Body of pancreas (tissue), 4 donors: Measurements from ENCODE around the gene ARF3. TPM values are rescaled to one million over a fixed set of nuclear protein-coding genes. Genes with fewer than 3 reads are reported as not detected.

Source experiments
- ATAC-seq: fragments of 150-250 bp; one replicate; pipeline ENCODE4 v1.9.1; 2016
- DNase-seq, 4 donors: peaks; one replicate each; pipeline ENCODE4 v3.0.0-alpha.2; 2019
- H3K27ac ChIP-seq, 4 donors: fragments of 200-600 bp; sonication (generic); 1 replicate in 3 of 4; 2 replicates in 1 of 4; pipeline versions ENCODE4 v1.5.1 to v1.6.1; 2016 to 2019; ENCODE audit warnings: mild to moderate bottlenecking in 1 of 4, mixed read lengths in 1 of 4, moderate library complexity in 1 of 4
- H3K27me3 ChIP-seq, 2 donors: fragments of 200-600 bp; sonication (generic); one replicate each; pipeline ENCODE4 v1.6.0; 2016; ENCODE audit warnings: mild to moderate bottlenecking in 1 of 2
- H3K36me3 ChIP-seq, 2 donors: fragments of 200-600 bp; sonication (generic); replicated peaks in 1 of 2; 2 replicates each; pipeline ENCODE4 v1.5.1; 2016; ENCODE audit warnings: low read depth in 2 of 2; ENCODE audit not compliant: insufficient read depth in 1 of 2
- H3K4me1 ChIP-seq: fragments of 200-600 bp; sonication (generic); one replicate; pipeline ENCODE4 v1.6.0; 2016
- H3K4me3 ChIP-seq, 2 donors: fragments of 200-600 bp; sonication (generic); 1 replicate in 1 of 2; 2 replicates in 1 of 2; pipeline ENCODE4 v1.5.1; 2016 to 2019
- H3K9me3 ChIP-seq, 3 donors: fragments of 200-600 bp; sonication (generic); 1 replicate in 2 of 3; 2 replicates in 1 of 3; pipeline ENCODE4 v1.5.1; 2016
- CTCF ChIP-seq, 7 experiments: fragments of 450-650 bp in 4 of 7; fragments of 200-600 bp in 3 of 7; sonication (generic) in 3 of 7; IDR thresholded peaks; one replicate each; pipeline ENCODE4 v1.5.1; 2016 to 2019; ENCODE audit warnings: antibody characterized with exemption in 7 of 7
- POLR2A ChIP-seq, 3 donors: fragments of 450-650 bp; IDR thresholded peaks; one replicate each; pipeline ENCODE4 v1.6.1; 2016; ENCODE audit warnings: antibody characterized with exemption in 3 of 3, mild to moderate bottlenecking in 2 of 3
- WGBS, 2 donors: methylation state at CpG; one replicate each; pipeline ENCODE4 v1.1.5; 2017; 5-methylcytosine and 5-hydroxymethylcytosine counted together
- intact Hi-C: fragments of 100-400 bp; cut with DNase I; formaldehyde crosslinking; loops from one replicate; pipeline ENCODE4 v1.15.1; 2023
- total RNA-seq, 2 donors: library from RNA; depleted of rRNA; stranded (reverse); fragments of >200 nt; gene quantifications; one replicate each; pipeline ENCODE4 v1.1.0, GENCODE V29; 2016

The ARF3 gene
- 10 to 100 TPM; 22.3 to 24.1 TPM for total RNA-seq

DNA sequence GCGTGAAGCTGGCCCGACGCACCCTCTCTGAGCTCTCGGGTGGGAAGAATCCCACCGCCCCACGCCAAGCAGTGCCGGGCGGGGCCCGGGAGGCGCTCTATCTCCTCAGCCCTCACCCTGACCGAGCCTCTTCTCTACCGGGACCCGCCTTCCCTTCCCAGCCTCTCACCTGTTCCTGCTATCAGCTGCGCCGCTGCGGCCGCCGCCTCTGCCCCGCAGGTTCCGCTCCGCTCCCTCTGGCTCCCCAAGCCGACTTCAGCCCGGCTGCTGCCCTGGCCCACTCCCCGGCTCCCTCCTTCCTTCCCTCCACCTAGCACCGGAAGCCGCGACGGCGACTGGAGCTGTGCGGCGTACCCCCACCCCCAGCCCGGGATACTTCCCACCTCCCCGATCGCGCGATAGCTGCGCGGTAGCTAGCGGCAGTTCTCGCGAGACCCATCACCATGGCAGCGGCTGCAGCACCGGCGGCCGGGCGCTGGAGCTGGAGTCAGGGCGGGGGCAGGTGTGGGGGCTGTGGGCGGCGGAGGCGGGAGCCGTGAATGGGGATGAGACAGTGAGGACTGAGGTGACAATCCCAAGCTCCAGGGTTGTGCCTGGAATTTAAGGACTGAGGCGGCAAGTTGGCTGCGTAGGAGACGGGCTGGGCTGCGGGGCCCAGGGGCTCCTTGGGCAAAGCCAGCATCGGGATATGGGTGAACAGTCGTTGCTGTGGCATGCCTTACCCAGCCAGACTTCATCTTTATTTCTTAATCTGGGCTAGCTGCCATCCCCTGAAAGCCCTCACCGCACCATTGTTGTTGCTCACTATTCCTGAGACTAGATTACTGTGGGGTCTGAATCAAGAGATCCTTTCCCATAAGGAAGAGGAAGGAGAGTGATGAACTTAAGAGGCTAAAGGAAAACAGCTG is at the start of gene ARF3:
ARF3 (minus strand) TSS at position 347 of the 908 bp plus-strand sequence. CDS start 16,392 bp downstream, outside the sequence.
- Histone ChIP-seq H3K4me3 (peak within 1 kb of the TSS; percentile 95 to 98), H3K4me1 (peaks cover 17% of the 10 kb centered on the region), H3K27ac (peak within 1 kb of the TSS; percentile 42 to 85 (median 56)), H3K36me3 (no peaks in the 10 kb centered on the region), H3K9me3 (no peaks in the 10 kb centered on the region), H3K27me3 (no peaks in the 10 kb centered on the region)
- intact Hi-C loops = no loop called here
- peak; percentile 96 for ATAC-seq
- peak; percentile 95 to 97 (median 96) for DNase-seq
- WGBS, 2 donors = 0 to 1% methylated on average over 25 to 57 of the region's 58 CpGs
- TF ChIP-seq POLR2A (IDR thresholded peaks at IDR 0.05) = peak; percentile 51 to 90 (median 86)
- no peak for TF ChIP-seq CTCF (IDR thresholded peaks at IDR 0.05)

- H3K4me3 ChIP-seq = no peak overlapping the region
- H3K36me3 ChIP-seq = peaks cover 0 to 14% of the 10 kb centered on the region in 2 donors
- DNase-seq (no peak), ATAC-seq (no peak)
- H3K27me3 ChIP-seq = no peaks in the 10 kb centered on the region
- TF ChIP-seq POLR2A (IDR thresholded peaks at IDR 0.05) (no peak), CTCF (IDR thresholded peaks at IDR 0.05) (no peak)
- H3K9me3 ChIP-seq = no peaks in the 10 kb centered on the region
- 91 to 92% methylated on average over 2 of the region's 2 CpGs for WGBS, 2 donors
- H3K27ac ChIP-seq = no peak overlapping the region
- peaks cover 33% of the 10 kb centered on the region for H3K4me1 ChIP-seq
- intact Hi-C loops = no loop called here
Measured at GRCh38 chr12:49000346-49000745, 43.1 kb upstream of the ARF3 start.

- H3K9me3 ChIP-seq = no peaks in the 10 kb centered on the region
- H3K27ac ChIP-seq = no peak within 1 kb of the TSS
- peaks cover 0 to 11% of the 10 kb centered on the region in 2 donors for H3K36me3 ChIP-seq
- no peak for ATAC-seq
- peak within 1 kb of the TSS; percentile 18 to 50 for H3K4me3 ChIP-seq
- peaks cover 37% of the 10 kb centered on the region for H3K4me1 ChIP-seq
- 0 to 1% methylated on average over 6 to 26 of the region's 30 CpGs for WGBS, 2 donors
- TF ChIP-seq POLR2A (IDR thresholded peaks at IDR 0.05) = no peak
- TF ChIP-seq CTCF (IDR thresholded peaks at IDR 0.05) = no peak
- intact Hi-C loops = no loop called here
- DNase-seq = peak; percentile 24 to 52 (median 34)
- H3K27me3 ChIP-seq = no peaks in the 10 kb centered on the region
Measured at GRCh38 chr12:48999371-49000131, 42.3 kb upstream of the ARF3 start, which contains the start of gene DDN. Gene DDN, minus strand, starts transcription at chr12:48999375. Its CDS starts 88 bp downstream, at chr12:48999287.

DNA sequence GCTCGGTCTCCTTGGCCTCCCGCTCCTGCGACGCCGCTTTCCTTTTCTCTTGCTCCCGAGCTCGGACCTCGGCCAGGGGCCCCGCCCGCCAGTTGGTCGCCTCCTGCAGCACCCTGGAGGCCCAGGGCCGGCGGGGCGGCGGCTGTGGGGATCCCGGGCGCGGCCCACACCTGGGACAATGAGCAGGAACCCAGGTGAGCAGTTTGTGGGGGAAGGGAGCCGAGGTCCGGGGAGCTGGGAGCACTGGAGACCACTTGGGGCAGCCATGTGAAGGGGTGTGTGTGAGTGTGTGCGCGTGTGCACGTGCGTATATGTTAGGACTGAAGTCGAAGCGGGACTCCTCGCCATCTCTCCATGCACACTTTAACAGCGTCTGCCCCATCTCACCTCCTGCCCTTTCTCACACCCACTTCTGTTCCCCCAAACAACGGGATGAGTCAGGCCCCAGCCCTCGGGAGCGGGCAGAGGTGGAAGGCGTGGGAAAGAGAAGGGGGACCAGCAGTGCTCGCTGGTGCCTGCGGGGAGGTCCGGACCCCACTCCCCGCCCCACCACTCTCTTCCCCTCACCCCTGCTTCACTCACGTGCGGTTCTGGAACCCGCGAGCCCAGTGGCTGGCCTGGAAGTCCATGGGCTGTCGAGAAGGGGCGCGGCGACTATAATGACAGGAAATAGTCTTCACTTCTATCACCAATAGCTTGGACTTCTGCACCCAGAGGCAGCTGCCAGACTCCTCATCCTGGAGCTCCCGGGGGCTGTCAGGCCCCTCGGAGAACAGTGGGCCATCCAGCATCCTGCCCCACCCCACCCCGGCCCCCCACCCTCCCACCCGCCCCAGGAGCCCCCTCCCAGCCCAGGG is 41.4 kb upstream of the ARF3 start:
- ATAC-seq (no peak), DNase-seq (peak in 1 of 4 donors; percentile 45)
- TF ChIP-seq POLR2A (IDR thresholded peaks at IDR 0.05) (no peak), CTCF (IDR thresholded peaks at IDR 0.05) (no peak)
- no peaks in the 10 kb centered on the region for H3K27me3 ChIP-seq
- H3K4me1 ChIP-seq = peaks cover 37% of the 10 kb centered on the region
- H3K9me3 ChIP-seq = no peaks in the 10 kb centered on the region
- H3K36me3 ChIP-seq = peaks cover 0 to 8% of the 10 kb centered on the region in 2 donors
- intact Hi-C loops = no loop called here
- H3K27ac ChIP-seq = no peak overlapping the region
- peak overlapping the region; percentile 18 to 50 for H3K4me3 ChIP-seq
- WGBS, 2 donors = 1% methylated on average over 28 to 46 of the region's 48 CpGs
